Stomach (tissue), 9 donors: ENCODE data around the gene SNX22. TPM values are rescaled to one million over a fixed set of nuclear protein-coding genes. Genes with fewer than 3 reads are reported as not detected.

Experiments
- DNase-seq, 2 donors: peaks; one replicate each; pipeline versions ENCODE4 v3.0.0 to v3.0.0-alpha.2; 2013 to 2019
- H3K27ac ChIP-seq, 5 donors: fragments of 200-600 bp in 4 of 5; sonication (generic) in 4 of 5; one replicate each; pipeline ENCODE4 v1.5.1; 2013 to 2019; ENCODE audit warnings: mild to moderate bottlenecking in 1 of 5, moderate library complexity in 1 of 5
- H3K27me3 ChIP-seq, 3 donors: fragments of 200-600 bp; sonication (generic); one replicate each; pipeline ENCODE4 v1.5.1; 2017 to 2019; ENCODE audit warnings: mixed run types in 1 of 3
- H3K36me3 ChIP-seq, 4 donors: fragments of 200-600 bp; sonication (generic); 1 replicate in 3 of 4; 2 replicates in 1 of 4; pipeline ENCODE4 v1.5.1; 2016 to 2019
- H3K4me1 ChIP-seq, 4 donors: fragments of 200-600 bp; sonication (generic); one replicate each; pipeline ENCODE4 v1.5.1; 2016 to 2019
- H3K4me3 ChIP-seq, 4 donors: fragments of 200-600 bp; sonication (generic) in 3 of 4; one replicate each; pipeline ENCODE4 v1.5.1; 2016 to 2019; ENCODE audit warnings: mild to moderate bottlenecking in 1 of 4
- H3K9me3 ChIP-seq, 4 donors: fragments of 200-600 bp; sonication (generic); one replicate each; pipeline ENCODE4 v1.5.1; 2016 to 2019
- EP300 ChIP-seq: sonication (generic); formaldehyde crosslinking; IDR thresholded peaks from one replicate; pipeline ENCODE4 v1.6.1; 2017; ENCODE audit warnings: antibody characterized with exemption
- POLR2A ChIP-seq, 4 donors: fragments of 450-650 bp; IDR thresholded peaks; one replicate each; pipeline ENCODE4 v1.6.1; 2016; ENCODE audit warnings: antibody characterized with exemption in 4 of 4, control low read depth in 2 of 4, mild to moderate bottlenecking in 1 of 4, moderate library complexity in 1 of 4
- POLR2AphosphoS5 ChIP-seq, 3 donors: sonication (generic); formaldehyde crosslinking; IDR thresholded peaks; one replicate each; pipeline ENCODE4 v1.6.1; 2016; ENCODE audit warnings: antibody characterized with exemption in 3 of 3
- WGBS, 5 donors: extraction: QIAGEN DNeasy Blood & Tissue Kit in 3 of 5; methylation state at CpG; one replicate each; pipeline versions ENCODE4 v1.1.5 to v1.1.7; 2013 to 2018; 5-methylcytosine and 5-hydroxymethylcytosine counted together
- intact Hi-C: fragments of 100-400 bp; cut with DNase I; formaldehyde crosslinking; loops from one replicate; pipeline ENCODE4 v1.15.1; 2023; ENCODE audit warnings: low total_unique reads
- polyA plus RNA-seq, 3 donors: library from polyadenylated mRNA; stranded (reverse); fragments of 200-250 nt; gene quantifications; one replicate each; pipeline ENCODE4 v1.2.3, GENCODE V29; 2013
- total RNA-seq, 5 donors: library from RNA; depleted of rRNA; stranded (reverse); fragments of >200 nt; gene quantifications; one replicate each; pipeline versions ENCODE4 v1.1.0 to v1.2.3, GENCODE V29; 2014 to 2016
- TF ChIP-seq, protein P1 (sequence below), 7 experiments: fragments of 450-650 bp in 4 of 7; fragments of 200-600 bp in 3 of 7; sonication (generic) in 3 of 7; IDR thresholded peaks; one replicate each; pipeline ENCODE4 v1.5.1; 2016 to 2019; ENCODE audit warnings: antibody characterized with exemption in 7 of 7, control low read depth in 2 of 7, mild to moderate bottlenecking in 1 of 7
- donor health status: healthy with polysubstance abuse.
- donor health status: Bipolar disorder and iron deficiency.
- donor health status: healthy.

Gene SNX22
- total and polyA plus RNA-seq, 8 donors: 0.92 to 41.1 (median 3.8) TPM; not detected in 2

DNA sequence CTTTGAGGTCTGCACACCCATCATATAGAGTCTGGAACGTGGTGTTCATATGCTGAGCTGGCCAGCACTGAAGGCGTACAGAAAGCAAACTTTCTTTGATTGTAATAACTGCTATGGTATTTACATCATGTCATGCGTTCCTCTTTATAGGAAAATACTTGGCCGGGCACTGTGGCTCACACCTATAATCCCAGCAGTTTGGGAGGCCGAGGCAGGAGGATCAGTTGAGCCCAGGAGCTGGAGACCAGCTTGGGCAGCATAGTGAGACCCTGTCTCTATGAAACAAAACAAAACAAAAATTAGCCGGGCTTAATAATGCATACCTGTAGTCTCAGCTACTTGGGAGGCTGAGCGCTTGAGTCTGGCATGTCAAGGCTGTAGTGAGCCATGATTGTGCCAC is 3.4 kb upstream of the SNX22 start:
- Histone ChIP-seq H3K4me1 (peaks cover 22 to 30% (median 25%) of the 10 kb centered on the region in 4 donors), H3K36me3 (peaks cover 6 to 31% (median 30%) of the 10 kb centered on the region in 4 donors), H3K27ac (no peak overlapping the region), H3K4me3 (no peak overlapping the region), H3K27me3 (peaks cover 0 to 25% (median 22%) of the 10 kb centered on the region in 3 donors), H3K9me3 (no peaks in the 10 kb centered on the region)
- DNase-seq: no peak
- intact Hi-C loops: no loop called here
- TF ChIP-seq POLR2A (IDR thresholded peaks at IDR 0.05) (no peak), POLR2AphosphoS5 (IDR thresholded peaks at IDR 0.05) (no peak), EP300 (no peak)
- TF ChIP-seq, protein P1, sequence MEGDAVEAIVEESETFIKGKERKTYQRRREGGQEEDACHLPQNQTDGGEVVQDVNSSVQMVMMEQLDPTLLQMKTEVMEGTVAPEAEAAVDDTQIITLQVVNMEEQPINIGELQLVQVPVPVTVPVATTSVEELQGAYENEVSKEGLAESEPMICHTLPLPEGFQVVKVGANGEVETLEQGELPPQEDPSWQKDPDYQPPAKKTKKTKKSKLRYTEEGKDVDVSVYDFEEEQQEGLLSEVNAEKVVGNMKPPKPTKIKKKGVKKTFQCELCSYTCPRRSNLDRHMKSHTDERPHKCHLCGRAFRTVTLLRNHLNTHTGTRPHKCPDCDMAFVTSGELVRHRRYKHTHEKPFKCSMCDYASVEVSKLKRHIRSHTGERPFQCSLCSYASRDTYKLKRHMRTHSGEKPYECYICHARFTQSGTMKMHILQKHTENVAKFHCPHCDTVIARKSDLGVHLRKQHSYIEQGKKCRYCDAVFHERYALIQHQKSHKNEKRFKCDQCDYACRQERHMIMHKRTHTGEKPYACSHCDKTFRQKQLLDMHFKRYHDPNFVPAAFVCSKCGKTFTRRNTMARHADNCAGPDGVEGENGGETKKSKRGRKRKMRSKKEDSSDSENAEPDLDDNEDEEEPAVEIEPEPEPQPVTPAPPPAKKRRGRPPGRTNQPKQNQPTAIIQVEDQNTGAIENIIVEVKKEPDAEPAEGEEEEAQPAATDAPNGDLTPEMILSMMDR (IDR thresholded peaks at IDR 0.05): no peak
- WGBS, 5 donors: 78 to 85% (median 81%) methylated on average over 7 of the region's 7 CpGs

DNA sequence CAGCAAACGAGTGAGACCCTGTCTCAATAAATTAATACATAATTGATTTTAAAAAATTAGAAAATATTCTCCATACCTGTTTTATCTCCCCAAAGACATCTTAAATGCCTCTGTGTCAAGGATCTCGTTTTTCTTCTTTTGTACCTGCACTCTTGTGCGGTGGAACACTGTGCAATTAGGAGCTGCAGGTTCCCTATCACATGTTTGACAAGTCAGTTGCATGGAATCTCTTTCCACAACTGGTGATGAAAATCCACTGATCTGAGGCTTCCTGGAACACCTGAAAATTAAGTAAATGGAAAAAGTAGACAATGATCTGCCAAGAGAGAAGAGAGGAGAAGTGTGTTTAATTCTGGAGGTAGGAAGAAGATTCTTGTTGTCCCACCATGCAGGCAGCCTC is 3.0 kb upstream of the SNX22 start:
- Histone ChIP-seq H3K36me3 (peaks cover 2 to 27% (median 26%) of the 10 kb centered on the region in 4 donors), H3K9me3 (no peaks in the 10 kb centered on the region), H3K4me3 (no peak overlapping the region), H3K4me1 (peaks cover 24 to 34% (median 29%) of the 10 kb centered on the region in 4 donors), H3K27ac (no peak overlapping the region), H3K27me3 (peaks cover 0 to 28% (median 22%) of the 10 kb centered on the region in 3 donors)
- no peak for DNase-seq
- 65 to 84% (median 80%) methylated on average over 3 of the region's 3 CpGs for WGBS, 5 donors
- intact Hi-C loops: no loop called here
- no peak for TF ChIP-seq POLR2A (IDR thresholded peaks at IDR 0.05)
- TF ChIP-seq, protein P1 (IDR thresholded peaks at IDR 0.05): no peak
- no peak for TF ChIP-seq EP300
- TF ChIP-seq POLR2AphosphoS5 (IDR thresholded peaks at IDR 0.05): no peak

DNA sequence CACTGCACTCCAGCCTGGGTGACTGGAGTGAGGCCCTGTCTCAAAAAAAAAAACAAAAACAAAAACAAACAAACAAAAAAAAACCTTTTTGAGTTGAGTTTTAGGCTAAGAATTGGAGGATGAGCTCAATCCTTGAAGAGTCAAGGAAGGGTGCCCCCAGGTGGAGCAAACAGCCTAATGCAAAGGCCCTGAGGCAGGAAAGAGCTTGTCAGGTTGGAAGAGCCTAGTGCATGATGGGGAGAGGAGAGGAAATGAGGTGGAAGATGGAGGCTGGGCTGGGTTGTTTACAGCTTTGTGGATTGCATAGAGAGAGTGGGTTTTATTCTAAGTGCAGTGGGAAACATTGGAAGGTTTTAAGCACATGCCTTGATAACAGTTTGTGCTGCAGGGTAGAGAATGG is 2.1 kb upstream of the SNX22 start:
- H3K9me3 ChIP-seq: no peaks in the 10 kb centered on the region
- H3K27ac ChIP-seq: no peak overlapping the region
- no peak for DNase-seq
- no peak for TF ChIP-seq POLR2AphosphoS5 (IDR thresholded peaks at IDR 0.05)
- no peak for TF ChIP-seq EP300
- TF ChIP-seq POLR2A (IDR thresholded peaks at IDR 0.05): no peak
- TF ChIP-seq, protein P1 (IDR thresholded peaks at IDR 0.05): no peak
- peaks cover 24 to 41% (median 36%) of the 10 kb centered on the region in 4 donors for H3K4me1 ChIP-seq
- H3K36me3 ChIP-seq: peaks cover 0 to 26% (median 24%) of the 10 kb centered on the region in 4 donors
- intact Hi-C loops: no loop called here
- H3K4me3 ChIP-seq: no peak overlapping the region
- H3K27me3 ChIP-seq: peaks cover 0 to 28% (median 22%) of the 10 kb centered on the region in 3 donors

DNA sequence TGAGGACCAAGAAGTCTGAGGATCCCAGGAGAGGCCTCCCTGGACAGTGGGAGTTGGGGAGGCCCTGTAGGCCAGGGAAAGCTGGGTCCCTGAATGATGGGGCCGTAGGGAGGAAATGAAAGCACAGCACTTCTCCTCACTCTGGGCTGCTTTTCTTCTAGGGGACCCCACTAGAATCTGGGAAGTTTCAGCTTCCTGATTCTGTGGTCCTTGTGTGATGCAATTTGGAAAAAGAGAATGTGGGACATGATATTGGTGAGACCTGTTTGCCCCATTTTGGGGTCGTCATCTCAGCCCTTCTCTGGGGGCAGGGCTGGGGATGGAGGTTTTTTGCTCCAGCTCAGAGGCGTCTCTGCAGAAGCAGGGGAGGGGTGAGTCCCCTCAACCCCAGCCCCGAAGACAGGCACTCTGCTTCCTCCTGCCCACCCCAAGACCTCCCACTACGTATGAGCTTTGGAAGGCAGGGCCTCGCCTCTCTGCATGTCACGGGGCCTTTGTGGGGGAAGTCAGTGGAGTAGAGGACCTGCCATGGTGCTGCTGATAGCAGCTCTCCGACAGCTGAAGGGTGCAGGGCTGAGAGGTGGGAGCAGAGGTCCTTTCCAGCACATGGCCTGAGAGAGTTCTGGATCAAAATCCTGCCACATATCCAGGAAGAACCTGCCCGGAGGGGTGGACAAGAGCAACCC is 1.5 kb upstream of the SNX22 start:
- Histone ChIP-seq H3K27ac (no peak overlapping the region), H3K4me3 (no peak overlapping the region), H3K27me3 (peaks cover 0 to 28% (median 22%) of the 10 kb centered on the region in 3 donors), H3K4me1 (peaks cover 24 to 41% (median 36%) of the 10 kb centered on the region in 4 donors), H3K36me3 (peaks cover under 1 to 26% (median 24%) of the 10 kb centered on the region in 4 donors), H3K9me3 (no peaks in the 10 kb centered on the region)
- no peak for TF ChIP-seq POLR2AphosphoS5 (IDR thresholded peaks at IDR 0.05)
- TF ChIP-seq, protein P1 (IDR thresholded peaks at IDR 0.05): no peak
- intact Hi-C loops: loop anchor here (10.0 kb wide), 1 partner anchor 55 kb away; the partner anchor contains the start of genes CIAO2A and SNX1
- no peak for DNase-seq
- 72 to 81% (median 76%) methylated on average over 9 of the region's 9 CpGs for WGBS, 5 donors
